Subcutaneous adipose tissue (tissue), 4 donors: ENCODE measurements around the gene SLC39A3. TPM values are rescaled to one million over a fixed set of nuclear protein-coding genes. Genes with fewer than 3 reads are reported as not detected.

Source experiments
- CTCF ChIP-seq: fragments of 450-650 bp; IDR thresholded peaks from one replicate; pipeline ENCODE4 v1.5.1; 2016; ENCODE audit warnings: low read depth, mild to moderate bottlenecking, control low read depth, antibody characterized with exemption, moderate library complexity
- total RNA-seq, 4 donors: library from RNA; depleted of rRNA; stranded (reverse); fragments of >200 nt; gene quantifications; one replicate each; pipeline ENCODE4 v1.1.0, GENCODE V29; 2016

Gene SLC39A3
- total RNA-seq, 4 donors from 2014 or later = 15.2 to 25.4 (median 21.3) TPM

DNA sequence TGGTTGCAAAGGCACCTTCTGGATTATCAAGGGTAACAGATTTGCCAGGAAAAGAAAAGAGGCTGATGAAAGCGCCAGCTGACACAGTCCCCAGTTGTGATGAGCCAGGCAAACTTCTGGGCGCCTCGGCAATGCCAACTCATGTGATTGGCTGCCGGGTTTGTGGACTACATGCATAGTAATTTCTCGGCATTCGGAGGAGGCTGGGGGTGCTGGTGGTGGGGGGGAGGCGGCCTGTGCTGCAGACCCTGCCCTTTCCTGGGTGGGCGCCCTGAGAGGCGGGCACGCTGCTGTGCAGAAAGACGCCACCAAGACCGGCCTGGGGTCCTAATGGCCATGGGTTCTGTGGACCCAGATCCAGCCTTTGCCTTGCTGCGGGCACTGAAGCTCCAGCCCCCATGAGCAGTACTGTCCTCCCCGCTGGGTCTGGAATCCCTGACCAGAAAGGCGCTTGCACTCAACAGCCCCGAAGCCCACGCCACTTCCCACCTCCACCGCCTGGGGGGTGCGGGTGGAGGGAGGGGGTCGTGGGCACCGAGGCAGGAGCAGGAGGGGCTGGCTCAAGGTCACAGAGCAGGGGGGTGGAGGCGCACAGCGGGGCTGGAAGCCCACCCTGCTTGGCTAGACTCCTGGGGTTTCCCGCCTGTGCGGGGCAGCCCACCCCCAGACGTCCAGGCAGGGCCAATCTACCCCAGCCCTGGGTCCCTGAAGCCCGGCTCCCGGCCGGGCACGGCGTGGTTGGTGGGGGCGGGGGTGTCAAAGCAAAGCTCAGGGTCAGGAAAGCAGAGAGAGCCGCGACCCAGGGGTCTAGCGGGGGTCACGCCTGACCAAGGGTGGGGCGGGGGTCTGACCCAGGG, 19.7 kb downstream of the SLC39A3 start:
- no peak for TF ChIP-seq CTCF

DNA sequence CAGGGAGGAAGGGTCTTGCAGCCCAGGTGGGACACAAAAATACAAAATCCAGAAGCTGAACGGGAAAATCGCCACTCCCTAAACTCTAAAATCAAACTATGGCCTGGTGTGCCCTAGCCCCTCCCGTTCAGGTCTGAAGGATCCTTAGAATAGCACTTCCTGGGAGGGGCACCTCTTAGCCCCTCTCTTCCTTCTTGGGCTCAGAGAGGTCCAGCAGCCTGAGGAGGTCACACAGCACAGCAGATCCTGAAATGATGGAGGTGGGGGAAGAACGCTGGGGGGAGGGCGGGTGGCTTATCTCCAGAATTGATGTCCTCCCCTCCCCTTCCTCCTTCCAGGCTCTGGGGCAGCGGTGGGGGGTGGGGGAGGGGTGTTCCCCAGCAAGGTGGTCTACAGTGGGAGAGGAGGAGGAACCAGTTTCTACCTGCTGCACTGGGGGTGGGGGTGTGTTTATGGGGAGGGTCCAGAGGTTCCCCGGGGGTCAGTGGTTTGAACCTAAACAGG, 20.5 kb downstream of the SLC39A3 start:
- TF ChIP-seq CTCF = no peak

DNA sequence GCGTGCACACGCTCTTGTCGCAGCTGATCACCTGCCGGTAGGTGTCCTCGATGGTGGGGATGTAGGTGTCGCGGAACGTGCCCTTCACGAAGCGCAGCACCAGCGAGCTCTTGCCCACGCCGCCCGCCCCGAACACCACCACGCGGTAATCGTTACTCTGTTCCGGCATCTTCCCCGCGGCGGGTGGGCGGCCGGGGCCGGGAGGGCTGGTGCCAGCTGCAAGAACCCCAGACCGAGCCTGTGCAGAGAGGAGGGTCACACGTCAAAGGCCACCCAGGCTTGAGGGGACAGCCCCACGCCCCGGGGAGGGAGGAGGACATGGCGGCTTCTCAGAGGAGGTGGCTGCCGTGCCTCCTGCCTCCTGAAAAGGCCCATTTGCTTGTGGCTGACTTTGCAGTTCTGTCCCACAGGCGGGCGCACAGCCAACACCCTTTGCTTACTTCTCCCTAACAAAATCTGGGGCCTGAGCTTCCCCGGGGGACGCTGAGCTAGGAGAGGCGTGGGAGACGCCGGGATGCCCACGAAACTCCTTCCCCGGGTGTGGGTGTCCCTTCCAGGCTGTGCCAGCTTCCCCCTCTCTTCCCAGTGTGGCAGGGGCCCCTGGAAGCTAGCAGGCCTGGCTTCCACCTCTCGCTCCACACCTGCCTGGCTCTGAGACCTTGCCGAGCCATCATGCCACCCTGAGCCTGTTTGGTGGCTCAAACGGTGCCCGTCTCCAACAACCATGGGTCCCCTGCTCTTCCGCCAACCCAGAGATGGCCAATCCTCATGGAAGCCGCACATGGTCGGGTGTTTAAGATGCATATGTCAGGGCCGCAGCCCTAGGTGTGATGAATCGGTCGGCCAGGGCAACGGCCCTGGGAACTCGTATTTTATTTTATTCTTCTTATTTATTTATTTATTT, 21.9 kb downstream of the SLC39A3 start:
- TF ChIP-seq CTCF = no peak

DNA sequence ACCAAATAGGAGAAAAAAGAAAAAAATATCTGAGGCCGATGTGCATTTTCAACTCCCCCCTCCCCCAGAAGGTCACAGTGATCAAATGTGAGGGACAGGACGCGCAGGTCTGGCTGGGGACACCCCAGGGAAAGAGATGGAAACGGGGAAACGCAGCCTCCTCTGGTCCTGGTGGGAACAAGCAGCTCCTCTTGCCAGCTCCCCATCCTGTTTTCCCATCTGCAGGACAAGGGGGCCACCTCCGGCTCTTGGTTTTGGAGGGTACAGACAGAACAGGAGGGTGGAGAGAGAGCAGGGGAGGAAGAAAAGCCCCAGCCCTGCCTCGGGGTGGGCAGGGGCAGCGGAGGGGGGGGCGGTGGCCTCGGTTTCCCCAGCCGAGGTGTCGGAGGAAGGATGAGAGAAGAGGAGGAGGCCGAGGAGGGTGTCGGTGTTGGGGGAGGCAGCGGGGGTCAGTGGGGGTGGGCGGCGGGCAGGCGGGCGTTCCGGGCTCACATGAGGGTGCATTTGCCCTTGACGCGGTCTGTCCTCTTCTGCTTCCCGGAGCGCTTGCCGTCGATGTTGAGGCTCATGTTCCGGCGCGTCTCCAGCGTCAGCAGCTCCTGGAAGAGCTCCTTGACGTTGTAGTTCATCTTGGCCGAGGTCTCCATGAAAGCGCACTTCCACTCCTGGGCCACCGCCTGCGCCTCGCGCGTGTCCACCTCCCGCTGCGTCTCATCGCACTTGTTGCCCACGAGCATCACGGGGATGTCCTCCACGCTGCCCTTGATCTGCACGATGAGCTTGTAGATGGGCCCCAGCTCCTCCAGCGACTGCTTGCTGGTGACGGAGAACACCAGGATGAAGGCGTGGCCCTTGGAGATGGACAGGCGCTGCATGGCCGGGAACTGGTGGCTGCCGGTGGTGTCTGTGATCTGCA, 22.8 kb downstream of the SLC39A3 start:
- no peak for TF ChIP-seq CTCF

GRCh38 chr19:2716275-2716650, 23.6 kb downstream of the SLC39A3 start:
- no peak for TF ChIP-seq CTCF

GRCh38 chr19:2715470-2716274, 24.1 kb downstream of the SLC39A3 start:
- no peak for TF ChIP-seq CTCF
